ENCODE results near the gene ZFR.
"Not testable (repeated sequence)": the region's sequence is repeated elsewhere in the genome, so short reads cannot be mapped to it uniquely, and the experiment has no call there.

The ZFR gene

GRCh38 chr5:32358611-32359010 lies 85.9 kb downstream of the ZFR start:
- no peak for DNase-seq (ENCODE audit: low read depth)

GRCh38 chr5:32357658-32358057 lies 86.9 kb downstream of the ZFR start:
- DNase-seq (ENCODE audit: low read depth): no peak

GRCh38 chr5:32355686-32356085 lies 88.9 kb downstream of the ZFR start:
- DNase-seq (ENCODE audit: low read depth): no peak

- DNase-seq (ENCODE audit: low read depth): no peak
Observed at GRCh38 chr5:32353420-32353819, 91.1 kb downstream of the ZFR start.

- no peak for DNase-seq (ENCODE audit: low read depth)
Observed at GRCh38 chr5:32352685-32353084, 91.9 kb downstream of the ZFR start.

- no peak for DNase-seq (ENCODE audit: low read depth)
Observed at GRCh38 chr5:32346869-32347268, 97.7 kb downstream of the ZFR start.

- DNase-seq (ENCODE audit: low read depth): no peak
Observed at GRCh38 chr5:32343058-32343672, 101.4 kb downstream of the ZFR start.

GRCh38 chr5:32342656-32343055 lies 101.9 kb downstream of the ZFR start:
- DNase-seq (ENCODE audit: low read depth): no peak

- DNase-seq (ENCODE audit: low read depth): no peak
Observed at GRCh38 chr5:32339878-32340277, 104.7 kb downstream of the ZFR start.

GRCh38 chr5:32339198-32339597 lies 105.3 kb downstream of the ZFR start:
- no peak for DNase-seq (ENCODE audit: low read depth)

GRCh38 chr5:32332966-32333365 lies 111.6 kb downstream of the ZFR start:
- no peak for DNase-seq (ENCODE audit: low read depth)

- DNase-seq (ENCODE audit: low read depth): no peak
Observed at GRCh38 chr5:32332361-32332760, 112.2 kb downstream of the ZFR start.

GRCh38 chr5:32331935-32332274 lies 112.6 kb downstream of the ZFR start:
- DNase-seq (ENCODE audit: low read depth): no peak

- DNase-seq (ENCODE audit: low read depth): no peak
Observed at GRCh38 chr5:32331217-32331934, 113.2 kb downstream of the ZFR start.

- no peak for DNase-seq (ENCODE audit: low read depth)
Observed at GRCh38 chr5:32330126-32330971, 114.2 kb downstream of the ZFR start.

- no peak for DNase-seq (ENCODE audit: low read depth)
Observed at GRCh38 chr5:32329395-32329834, 115.1 kb downstream of the ZFR start.

- no peak for DNase-seq (ENCODE audit: low read depth)
Observed at GRCh38 chr5:32326216-32326772, 118.2 kb downstream of the ZFR start.

GRCh38 chr5:32325616-32326015 lies 118.9 kb downstream of the ZFR start:
- no peak for DNase-seq (ENCODE audit: low read depth)

- DNase-seq (ENCODE audit: low read depth): no peak
Observed at GRCh38 chr5:32325062-32325461, 119.5 kb downstream of the ZFR start.

- DNase-seq (ENCODE audit: low read depth): no peak
Observed at GRCh38 chr5:32323741-32324140, 120.8 kb downstream of the ZFR start.

- DNase-seq (ENCODE audit: low read depth): no peak
Observed at GRCh38 chr5:32322882-32323281, 121.7 kb downstream of the ZFR start.

- not testable (repeated sequence) for DNase-seq (ENCODE audit: low read depth)
Observed at GRCh38 chr5:32321787-32322186, 122.8 kb downstream of the ZFR start.

GRCh38 chr5:32320576-32320975 lies 124.0 kb downstream of the ZFR start:
- DNase-seq (ENCODE audit: low read depth): no peak
